GM23338 (cell line): Measurements from ENCODE around the gene TMEM154. TPM values are rescaled to one million over a fixed set of nuclear protein-coding genes. Genes with fewer than 3 reads are reported as not detected.

ENCODE experiments used
- ATAC-seq: fragments of 200-7000 bp; cut with Tn5 transposase; 3 replicates; pipeline ENCODE4 v1.9.1; 2020
- DNase-seq: peaks from one replicate; pipeline ENCODE4 v3.0.0-alpha.2; 2015; ENCODE audit warnings: low spot score
- H2AFZ ChIP-seq: fragments of 200-600 bp; sonication (generic); 2 replicates; pipeline ENCODE4 v1.8.0; 2016; ENCODE audit warnings: antibody characterized with exemption, mild to moderate bottlenecking, moderate library complexity
- H3F3A ChIP-seq: fragments of 200-600 bp; sonication (generic); replicated peaks from 2 replicates; pipeline ENCODE4 v1.8.0; 2017; ENCODE audit warnings: antibody characterized with exemption, mixed run types, low read depth
- H3K27ac ChIP-seq: fragments of 200-600 bp; sonication (generic); 2 replicates; pipeline ENCODE4 v1.6.1; 2016; ENCODE audit warnings: low read depth
- H3K27me3 ChIP-seq: fragments of 200-600 bp; sonication (generic); 2 replicates; pipeline ENCODE4 v1.8.0; 2016; ENCODE audit warnings: mild to moderate bottlenecking, mixed run types, moderate library complexity; ENCODE audit not compliant: insufficient read depth
- H3K36me3 ChIP-seq: fragments of 200-600 bp; sonication (generic); 2 replicates; pipeline ENCODE4 v1.8.0; 2016; ENCODE audit warnings: mild to moderate bottlenecking; ENCODE audit not compliant: insufficient read depth
- H3K4me1 ChIP-seq: fragments of 200-600 bp; sonication (generic); 2 replicates; pipeline ENCODE4 v1.8.0; 2016; ENCODE audit warnings: mild to moderate bottlenecking, moderate library complexity; ENCODE audit not compliant: insufficient read depth
- H3K4me2 ChIP-seq: fragments of 200-600 bp; sonication (generic); 2 replicates; pipeline ENCODE4 v1.7.1; 2017; ENCODE audit warnings: mixed run types
- H3K4me3 ChIP-seq: fragments of 200-600 bp; sonication (generic); 2 replicates; pipeline ENCODE4 v1.6.1; 2016; ENCODE audit warnings: mixed run types
- H3K79me2 ChIP-seq: fragments of 200-600 bp; sonication (generic); replicated peaks from 2 replicates; pipeline ENCODE4 v1.8.0; 2017; ENCODE audit warnings: mild to moderate bottlenecking; ENCODE audit not compliant: insufficient read depth
- H3K9me2 ChIP-seq: fragments of 200-600 bp; sonication (generic); 2 replicates; pipeline ENCODE4 v1.8.0; 2017; ENCODE audit not compliant: insufficient read depth
- H4K20me1 ChIP-seq: fragments of 200-600 bp; sonication (generic); replicated peaks from 2 replicates; pipeline ENCODE4 v1.8.0; 2017; ENCODE audit warnings: mild to moderate bottlenecking; ENCODE audit not compliant: insufficient read depth
- H3K27ac Mint-ChIP-seq: 2 replicates; pipeline ENCODE4 v1.8.0; 2020; ENCODE audit warnings: inconsistent platforms, mild to moderate bottlenecking, moderate library complexity, mixed read lengths
- H3K27me3 Mint-ChIP-seq: 3 replicates; pipeline ENCODE4 v1.8.0; 2022; ENCODE audit warnings: low read depth, mild to moderate bottlenecking, moderate library complexity, mixed read lengths, inconsistent platforms; ENCODE audit not compliant: insufficient read depth, poor library complexity
- H3K36me3 Mint-ChIP-seq: 3 replicates; pipeline ENCODE4 v1.8.0; 2021; ENCODE audit warnings: low read depth, mild to moderate bottlenecking, inconsistent platforms, moderate library complexity, mixed read lengths
- H3K4me1 Mint-ChIP-seq: 3 replicates; pipeline ENCODE4 v1.8.0; 2020; ENCODE audit warnings: mild to moderate bottlenecking, inconsistent platforms, mixed read lengths
- H3K4me3 Mint-ChIP-seq: 3 replicates; pipeline ENCODE4 v1.8.0; 2021; ENCODE audit warnings: moderate library complexity, mild to moderate bottlenecking, inconsistent platforms, mixed read lengths
- H3K9me3 Mint-ChIP-seq: 3 replicates; pipeline ENCODE4 v1.8.0; 2020; ENCODE audit warnings: moderate library complexity, mild to moderate bottlenecking, inconsistent platforms, mixed read lengths
- CREB1 ChIP-seq: fragments of 250-450 bp; sonication (Bioruptor Pico); IDR thresholded peaks from 2 replicates; pipeline ENCODE4 v1.5.0; 2020; ENCODE audit warnings: low read depth, mild to moderate bottlenecking, moderate library complexity
- EZH2 ChIP-seq: fragments of 200-600 bp; sonication (generic); IDR thresholded peaks from one replicate; pipeline ENCODE4 v1.8.0; 2017; ENCODE audit warnings: antibody characterized with exemption, mild to moderate bottlenecking, low read depth; ENCODE audit not compliant: unreplicated experiment
- NANOG ChIP-seq: IDR thresholded peaks from 2 replicates; pipeline ENCODE4 v1.6.1; 2016; ENCODE audit warnings: antibody characterized with exemption, borderline replicate concordance
- REST ChIP-seq: IDR thresholded peaks from one replicate; pipeline ENCODE4 v1.6.1; 2018; ENCODE audit warnings: antibody characterized with exemption; ENCODE audit not compliant: unreplicated experiment
- ZNF331 ChIP-seq: fragments of 250-450 bp; sonication (Bioruptor Pico); IDR thresholded peaks from 2 replicates; pipeline ENCODE4 v1.5.0; 2020; ENCODE audit warnings: low read depth, mild to moderate bottlenecking, moderate library complexity
- polyA plus RNA-seq: library from polyadenylated mRNA; unstranded; fragments of >200 nt; fragmentation: Nextera tagmentation; extraction: Ambion mirVana; gene quantifications from 2 replicates; pipeline ENCODE4 v1.2.1, GENCODE V29; 2016
- total RNA-seq: library from RNA; depleted of rRNA; stranded (reverse); fragments of >200 nt; shearing (Covaris generic); gene quantifications from 2 replicates; pipeline ENCODE4 v1.2.3, GENCODE V29; 2014
- TF ChIP-seq, protein P1 (sequence below): fragments of 250-450 bp; sonication (Bioruptor Pico); IDR thresholded peaks from 2 replicates; pipeline ENCODE4 v1.5.0; 2020; ENCODE audit warnings: mild to moderate bottlenecking, moderate library complexity

The TMEM154 gene
- total and polyA plus RNA-seq, 2 experiments from 2014 or later = 1.0 to 1.7 TPM

GRCh38 chr4:152693871-152694270 is 14.1 kb upstream of the TMEM154 start (continued):
- TF ChIP-seq, protein P1, sequence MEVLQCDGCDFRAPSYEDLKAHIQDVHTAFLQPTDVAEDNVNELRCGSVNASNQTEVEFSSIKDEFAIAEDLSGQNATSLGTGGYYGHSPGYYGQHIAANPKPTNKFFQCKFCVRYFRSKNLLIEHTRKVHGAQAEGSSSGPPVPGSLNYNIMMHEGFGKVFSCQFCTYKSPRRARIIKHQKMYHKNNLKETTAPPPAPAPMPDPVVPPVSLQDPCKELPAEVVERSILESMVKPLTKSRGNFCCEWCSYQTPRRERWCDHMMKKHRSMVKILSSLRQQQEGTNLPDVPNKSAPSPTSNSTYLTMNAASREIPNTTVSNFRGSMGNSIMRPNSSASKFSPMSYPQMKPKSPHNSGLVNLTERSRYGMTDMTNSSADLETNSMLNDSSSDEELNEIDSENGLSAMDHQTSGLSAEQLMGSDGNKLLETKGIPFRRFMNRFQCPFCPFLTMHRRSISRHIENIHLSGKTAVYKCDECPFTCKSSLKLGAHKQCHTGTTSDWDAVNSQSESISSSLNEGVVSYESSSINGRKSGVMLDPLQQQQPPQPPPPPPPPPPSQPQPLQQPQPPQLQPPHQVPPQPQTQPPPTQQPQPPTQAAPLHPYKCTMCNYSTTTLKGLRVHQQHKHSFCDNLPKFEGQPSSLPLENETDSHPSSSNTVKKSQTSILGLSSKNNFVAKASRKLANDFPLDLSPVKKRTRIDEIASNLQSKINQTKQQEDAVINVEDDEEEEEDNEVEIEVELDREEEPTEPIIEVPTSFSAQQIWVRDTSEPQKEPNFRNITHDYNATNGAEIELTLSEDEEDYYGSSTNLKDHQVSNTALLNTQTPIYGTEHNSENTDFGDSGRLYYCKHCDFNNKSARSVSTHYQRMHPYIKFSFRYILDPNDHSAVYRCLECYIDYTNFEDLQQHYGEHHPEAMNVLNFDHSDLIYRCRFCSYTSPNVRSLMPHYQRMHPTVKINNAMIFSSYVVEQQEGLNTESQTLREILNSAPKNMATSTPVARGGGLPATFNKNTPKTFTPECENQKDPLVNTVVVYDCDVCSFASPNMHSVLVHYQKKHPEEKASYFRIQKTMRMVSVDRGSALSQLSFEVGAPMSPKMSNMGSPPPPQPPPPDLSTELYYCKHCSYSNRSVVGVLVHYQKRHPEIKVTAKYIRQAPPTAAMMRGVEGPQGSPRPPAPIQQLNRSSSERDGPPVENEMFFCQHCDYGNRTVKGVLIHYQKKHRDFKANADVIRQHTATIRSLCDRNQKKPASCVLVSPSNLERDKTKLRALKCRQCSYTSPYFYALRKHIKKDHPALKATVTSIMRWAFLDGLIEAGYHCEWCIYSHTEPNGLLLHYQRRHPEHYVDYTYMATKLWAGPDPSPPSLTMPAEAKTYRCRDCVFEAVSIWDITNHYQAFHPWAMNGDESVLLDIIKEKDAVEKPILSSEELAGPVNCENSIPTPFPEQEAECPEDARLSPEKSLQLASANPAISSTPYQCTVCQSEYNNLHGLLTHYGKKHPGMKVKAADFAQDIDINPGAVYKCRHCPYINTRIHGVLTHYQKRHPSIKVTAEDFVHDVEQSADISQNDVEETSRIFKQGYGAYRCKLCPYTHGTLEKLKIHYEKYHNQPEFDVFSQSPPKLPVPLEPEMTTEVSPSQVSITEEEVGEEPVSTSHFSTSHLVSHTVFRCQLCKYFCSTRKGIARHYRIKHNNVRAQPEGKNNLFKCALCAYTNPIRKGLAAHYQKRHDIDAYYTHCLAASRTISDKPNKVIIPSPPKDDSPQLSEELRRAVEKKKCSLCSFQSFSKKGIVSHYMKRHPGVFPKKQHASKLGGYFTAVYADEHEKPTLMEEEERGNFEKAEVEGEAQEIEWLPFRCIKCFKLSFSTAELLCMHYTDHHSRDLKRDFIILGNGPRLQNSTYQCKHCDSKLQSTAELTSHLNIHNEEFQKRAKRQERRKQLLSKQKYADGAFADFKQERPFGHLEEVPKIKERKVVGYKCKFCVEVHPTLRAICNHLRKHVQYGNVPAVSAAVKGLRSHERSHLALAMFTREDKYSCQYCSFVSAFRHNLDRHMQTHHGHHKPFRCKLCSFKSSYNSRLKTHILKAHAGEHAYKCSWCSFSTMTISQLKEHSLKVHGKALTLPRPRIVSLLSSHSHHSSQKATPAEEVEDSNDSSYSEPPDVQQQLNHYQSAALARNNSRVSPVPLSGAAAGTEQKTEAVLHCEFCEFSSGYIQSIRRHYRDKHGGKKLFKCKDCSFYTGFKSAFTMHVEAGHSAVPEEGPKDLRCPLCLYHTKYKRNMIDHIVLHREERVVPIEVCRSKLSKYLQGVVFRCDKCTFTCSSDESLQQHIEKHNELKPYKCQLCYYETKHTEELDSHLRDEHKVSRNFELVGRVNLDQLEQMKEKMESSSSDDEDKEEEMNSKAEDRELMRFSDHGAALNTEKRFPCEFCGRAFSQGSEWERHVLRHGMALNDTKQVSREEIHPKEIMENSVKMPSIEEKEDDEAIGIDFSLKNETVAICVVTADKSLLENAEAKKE (CRISPR knock-in tag) = no peak
- no peak for TF ChIP-seq CREB1 (CRISPR knock-in tag)

GRCh38 chr4:152691761-152692160 is 12.0 kb upstream of the TMEM154 start:
- Histone ChIP-seq H3F3A (no peaks in the 10 kb centered on the region), H2AFZ (no peak overlapping the region), H3K27me3 (no peaks in the 10 kb centered on the region), H3K4me2 (no peak overlapping the region), H3K36me3 (no peaks in the 10 kb centered on the region; the same call in 1 of the 2 replicates), H3K4me3 (no peak overlapping the region), H4K20me1 (no peaks in the 10 kb centered on the region), H3K27ac (no peak overlapping the region), H3K9me2 (peaks cover 6% of the 10 kb centered on the region; the same call in 1 of the 2 replicates), H3K79me2 (no peaks in the 10 kb centered on the region), H3K4me1 (peaks cover 16% of the 10 kb centered on the region)
- Mint-ChIP-seq H3K9me3 (no peaks in the 10 kb centered on the region), H3K36me3 (no peaks in the 10 kb centered on the region), H3K27me3 (no peaks in the 10 kb centered on the region), H3K4me1 (peaks cover 10% of the 10 kb centered on the region), H3K27ac (no peak overlapping the region), H3K4me3 (no peak overlapping the region)
- TF ChIP-seq EZH2 (no peak), ZNF331 (CRISPR knock-in tag) (no peak), REST (no peak), NANOG (no peak)
- TF ChIP-seq, protein P1 (CRISPR knock-in tag) = no peak
- no peak for ATAC-seq
- DNase-seq = no peak
